ENCODE measurements around the gene HHAT.

DNA sequence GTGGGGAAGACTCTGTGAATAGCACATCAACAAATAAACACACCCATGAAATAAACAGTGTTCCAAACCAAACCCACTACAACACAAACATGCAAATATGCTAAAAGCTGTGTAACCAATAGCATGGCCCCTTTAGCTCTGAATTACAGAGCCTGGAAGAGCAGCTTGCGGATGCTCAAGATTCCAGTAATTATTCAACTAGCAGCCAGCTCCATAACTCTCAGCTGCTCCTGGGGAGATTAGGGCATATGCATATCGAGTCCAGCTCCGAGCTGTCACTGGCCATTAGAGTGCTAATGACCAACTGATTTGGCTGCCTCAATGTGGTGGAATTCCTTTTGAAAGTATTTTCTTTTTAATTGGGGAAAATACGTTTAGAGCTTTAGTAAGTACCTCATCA is 207.1 kb downstream of the HHAT start:
- TF ChIP-seq EZH2 (IDR thresholded peaks at IDR 0.05; ENCODE audit: insufficient read depth, poor library complexity, severe bottlenecking) (no peak), EZH2phosphoT487 (IDR thresholded peaks at IDR 0.05; ENCODE audit: insufficient read depth, low read depth) (no peak)

All from GM23248 (cell line).